ENCODE results near the gene ANKS6.

- TF ChIP-seq EP300 (conservative IDR thresholded peaks at IDR 0.05; ENCODE audit: poor library complexity, severe bottlenecking) (no peak), REST (IDR thresholded peaks at IDR 0.05; ENCODE audit: borderline replicate concordance) (no peak), CTCF (IDR thresholded peaks at IDR 0.05; ENCODE audit: poor library complexity, severe bottlenecking) (no peak)
Observed at GRCh38 chr9:98815391-98815951, 19.1 kb upstream of the ANKS6 start.

All from neural cell (in vitro differentiated cells).